ENCODE results near the gene UGT8. TPM values are rescaled to one million over a fixed set of nuclear protein-coding genes. Genes with fewer than 3 reads are reported as not detected.

Gene UGT8
- total and polyA plus RNA-seq, 2 of the 8 experiments (the other 6 are each of a cell fraction or from before 2014, with no cell fraction given), result 16.9 to 26.9 TPM

GRCh38 chr4:114690571-114690970, 92.0 kb downstream of the UGT8 start (continued):
- TF ChIP-seq E2F6 (IDR thresholded peaks at IDR 0.05) (no peak), RAD21 (IDR thresholded peaks at IDR 0.05 in 1 of 2, conservative IDR thresholded peaks at IDR 0.05 in 1 of 2; ENCODE audit: low read depth in 2 of 2, low read length in 2 of 2) (no peak)

Measured in H1 (cell line).